H9 (cell line): Measurements from ENCODE around the gene KRTAP6-3. TPM values are rescaled to one million over a fixed set of nuclear protein-coding genes. Genes with fewer than 3 reads are reported as not detected.

Experiments used
- DNase-seq: peaks from one replicate; pipeline ENCODE4 v3.0.0-alpha.2; 2017
- H2AFZ ChIP-seq: one replicate; pipeline ENCODE4 v1.6.1; 2013; ENCODE audit warnings: mild to moderate bottlenecking, low read length, control low read depth, moderate library complexity
- H2AK5ac ChIP-seq: 2 replicates; pipeline ENCODE4 v1.6.1; 2013; ENCODE audit warnings: low read length, control low read depth, mixed read lengths; ENCODE audit not compliant: insufficient read length
- H2BK120ac ChIP-seq: one replicate; pipeline ENCODE4 v1.6.1; 2013; ENCODE audit warnings: low read depth, mild to moderate bottlenecking, low read length, control low read depth, inconsistent platforms; ENCODE audit not compliant: poor library complexity, severe bottlenecking
- H2BK12ac ChIP-seq: 2 replicates; pipeline ENCODE4 v1.6.1; 2013; ENCODE audit warnings: low read length, control low read depth, mixed read lengths, low read depth; ENCODE audit not compliant: insufficient read length
- H2BK15ac ChIP-seq: 2 replicates; pipeline ENCODE4 v1.6.1; 2013; ENCODE audit warnings: low read depth, low read length, control low read depth
- H2BK20ac ChIP-seq: one replicate; pipeline ENCODE4 v1.6.1; 2013; ENCODE audit warnings: low read depth, mild to moderate bottlenecking, low read length, control low read depth, inconsistent platforms; ENCODE audit not compliant: poor library complexity, severe bottlenecking
- H2BK5ac ChIP-seq: 2 replicates; pipeline ENCODE4 v1.6.1; 2013; ENCODE audit warnings: low read length, control low read depth, mixed read lengths; ENCODE audit not compliant: insufficient read length
- H3K14ac ChIP-seq: 2 replicates; pipeline ENCODE4 v1.6.1; 2013; ENCODE audit warnings: low read length, control low read depth; ENCODE audit not compliant: insufficient read depth
- H3K18ac ChIP-seq: 2 replicates; pipeline ENCODE4 v1.6.1; 2013; ENCODE audit warnings: low read depth, mild to moderate bottlenecking, mixed read lengths, low read length, control low read depth; ENCODE audit not compliant: insufficient read length
- H3K23ac ChIP-seq: 2 replicates; pipeline ENCODE4 v1.6.1; 2013; ENCODE audit warnings: low read length, control low read depth, mixed read lengths, low read depth; ENCODE audit not compliant: insufficient read length
- H3K23me2 ChIP-seq: 2 replicates; pipeline ENCODE4 v1.6.1; 2013; ENCODE audit warnings: low read depth, mild to moderate bottlenecking, mixed read lengths, low read length, control low read depth; ENCODE audit not compliant: insufficient read length, poor library complexity, severe bottlenecking
- H3K27ac ChIP-seq: 2 replicates; pipeline ENCODE4 v1.5.1; 2013; ENCODE audit warnings: low read length, control low read depth, mixed read lengths, low read depth; ENCODE audit not compliant: insufficient read length
- H3K27me3 ChIP-seq: 2 replicates; pipeline ENCODE4 v1.6.1; 2013; ENCODE audit warnings: low read length, control low read depth, inconsistent platforms; ENCODE audit not compliant: insufficient read depth
- H3K4ac ChIP-seq: 2 replicates; pipeline ENCODE4 v1.6.1; 2013; ENCODE audit warnings: low read depth, mild to moderate bottlenecking, control low read depth, inconsistent platforms, low read length, moderate library complexity
- H3K4me1 ChIP-seq: 2 replicates; pipeline ENCODE4 v1.6.1; 2013; ENCODE audit warnings: low read length, control low read depth, inconsistent platforms; ENCODE audit not compliant: insufficient read depth
- H3K4me2 ChIP-seq: 2 replicates; pipeline ENCODE4 v1.6.1; 2013; ENCODE audit warnings: low read length, control low read depth, mixed read lengths; ENCODE audit not compliant: insufficient read length, insufficient read depth
- H3K56ac ChIP-seq: 2 replicates; pipeline ENCODE4 v1.6.1; 2013; ENCODE audit warnings: low read depth, mild to moderate bottlenecking, mixed read lengths, low read length, control low read depth; ENCODE audit not compliant: insufficient read length
- H3K79me1 ChIP-seq: 2 replicates; pipeline ENCODE4 v1.6.1; 2013; ENCODE audit warnings: low read depth, mild to moderate bottlenecking, moderate library complexity, low read length, control low read depth, inconsistent platforms; ENCODE audit not compliant: insufficient read depth, poor library complexity, severe bottlenecking
- H3K79me2 ChIP-seq: 2 replicates; pipeline ENCODE4 v1.6.1; 2013; ENCODE audit warnings: low read length, control low read depth, inconsistent platforms; ENCODE audit not compliant: insufficient read depth
- H3K9ac ChIP-seq: 2 replicates; pipeline ENCODE4 v1.6.1; 2013; ENCODE audit warnings: low read length, control low read depth, mixed read lengths; ENCODE audit not compliant: insufficient read length; ENCODE audit errors: extremely low read depth
- H3K9me3 ChIP-seq: one replicate; pipeline ENCODE4 v1.6.1; 2013; ENCODE audit warnings: low read depth, low read length, inconsistent platforms; ENCODE audit not compliant: control insufficient read depth
- H3T11ph ChIP-seq: one replicate; pipeline ENCODE4 v1.6.1; 2013; ENCODE audit warnings: mild to moderate bottlenecking, low read length, control low read depth, inconsistent platforms
- H4K20me1 ChIP-seq: one replicate; pipeline ENCODE4 v1.6.1; 2013; ENCODE audit not compliant: control insufficient read depth, insufficient read length, insufficient read depth
- H4K5ac ChIP-seq: 2 replicates; pipeline ENCODE4 v1.6.1; 2013; ENCODE audit warnings: low read depth, mild to moderate bottlenecking, mixed read lengths, low read length, control low read depth; ENCODE audit not compliant: insufficient read length
- H4K8ac ChIP-seq: replicated peaks from 2 replicates; pipeline ENCODE4 v1.6.1; 2013; ENCODE audit warnings: low read length, control low read depth, mixed read lengths, low read depth; ENCODE audit not compliant: insufficient read length
- H4K91ac ChIP-seq: 2 replicates; pipeline ENCODE4 v1.6.1; 2013; ENCODE audit warnings: low read depth, mild to moderate bottlenecking, moderate library complexity, mixed read lengths, low read length, control low read depth; ENCODE audit not compliant: insufficient read length
- H3K27ac Mint-ChIP-seq, 3 experiments: 2 replicates in 2 of 3; 3 replicates in 1 of 3; pipeline ENCODE4 v1.8.0; 2020 to 2021; ENCODE audit warnings: mixed read lengths in 3 of 3, mild to moderate bottlenecking in 1 of 3, moderate library complexity in 1 of 3
- H3K27me3 Mint-ChIP-seq: 2 replicates; pipeline ENCODE4 v1.8.0; 2021; ENCODE audit warnings: low read depth, mild to moderate bottlenecking, moderate library complexity, mixed read lengths
- H3K36me3 Mint-ChIP-seq, 3 experiments: 2 replicates in 2 of 3; 3 replicates in 1 of 3; pipeline ENCODE4 v1.8.0; 2020 to 2021; ENCODE audit warnings: low read depth in 3 of 3, mixed read lengths in 3 of 3; ENCODE audit not compliant: insufficient read depth in 1 of 3
- H3K4me1 Mint-ChIP-seq, 2 experiments: 2 replicates each; pipeline ENCODE4 v1.8.0; 2020; ENCODE audit warnings: mixed read lengths in 2 of 2
- H3K4me3 Mint-ChIP-seq, 2 experiments: 2 replicates in 1 of 2; 3 replicates in 1 of 2; pipeline ENCODE4 v1.8.0; 2020 to 2021; ENCODE audit warnings: mild to moderate bottlenecking in 2 of 2, mixed read lengths in 2 of 2, moderate library complexity in 1 of 2
- H3K9me3 Mint-ChIP-seq, 2 experiments: 2 replicates in 1 of 2; 3 replicates in 1 of 2; pipeline ENCODE4 v1.8.0; 2020; ENCODE audit warnings: mild to moderate bottlenecking in 2 of 2, mixed read lengths in 2 of 2, moderate library complexity in 1 of 2
- CTCF ChIP-seq: fragments of 200-600 bp; sonication (generic); conservative IDR thresholded peaks from 3 replicates; pipeline ENCODE4 v1.8.0; 2021; ENCODE audit warnings: antibody characterized with exemption, mild to moderate bottlenecking
- total RNA-seq: library from RNA; stranded (reverse); gene quantifications from 2 replicates; pipeline ENCODE4 v1.2.1, GENCODE V29; 2021

Gene KRTAP6-3
- total RNA-seq, 1 experiment from 2014 or later = not detected

GRCh38 chr21:30620080-30620479, 27.8 kb downstream of the KRTAP6-3 start:
- H3K27me3 Mint-ChIP-seq = peaks cover 1% of the 10 kb centered on the region
- Histone ChIP-seq H3K79me2 (no peaks in the 10 kb centered on the region), H4K5ac (no peak overlapping the region), H4K8ac (no peak overlapping the region), H3K14ac (no peak overlapping the region), H3K9me3 (no peaks in the 10 kb centered on the region), H3K23me2 (no peaks in the 10 kb centered on the region), H3K4ac (no peak overlapping the region), H4K91ac (no peak overlapping the region), H2BK20ac (no peak overlapping the region), H2BK120ac (no peak overlapping the region), H4K20me1 (no peaks in the 10 kb centered on the region), H3K27ac (no peak overlapping the region), H2BK12ac (no peak overlapping the region), H2AFZ (no peak overlapping the region), H2BK5ac (no peak overlapping the region), H3K18ac (no peak overlapping the region), H2BK15ac (no peak overlapping the region), H3K27me3 (no peaks in the 10 kb centered on the region), H3K79me1 (no peaks in the 10 kb centered on the region), H2AK5ac (no peak overlapping the region), H3K4me1 (no peaks in the 10 kb centered on the region), H3K56ac (no peak overlapping the region), H3K4me2 (no peak overlapping the region), H3K23ac (no peak overlapping the region), H3T11ph (no peak overlapping the region), H3K9ac (no peak overlapping the region)
- DNase-seq = no peak
- H3K27ac Mint-ChIP-seq = no peak overlapping the region
- H3K4me3 Mint-ChIP-seq = no peak overlapping the region
- H3K4me1 Mint-ChIP-seq = no peaks in the 10 kb centered on the region
- H3K36me3 Mint-ChIP-seq = peaks cover 6 to 25% (median 9%) of the 10 kb centered on the region in 3 experiments
- no peak for TF ChIP-seq CTCF
- peaks cover 11 to 32% of the 10 kb centered on the region in 2 experiments for H3K9me3 Mint-ChIP-seq
